Fibroblast of peridontal ligament (primary cell): Measurements from ENCODE around the gene APCDD1.
A peak's percentile ranks its signal among the peaks of the same experiment; 100 is the strongest.
"Not testable (repeated sequence)": the region's sequence is repeated elsewhere in the genome, so short reads cannot be mapped to it uniquely, and the experiment has no call there.

Source experiments
- DNase-seq: peaks from one replicate; pipeline ENCODE4 v3.0.0-alpha.2; 2010; ENCODE audit errors: extremely low read depth

Gene APCDD1

GRCh38 chr18:10490401-10491165 is 36.1 kb downstream of the APCDD1 start:
- DNase-seq, result no peak

DNA sequence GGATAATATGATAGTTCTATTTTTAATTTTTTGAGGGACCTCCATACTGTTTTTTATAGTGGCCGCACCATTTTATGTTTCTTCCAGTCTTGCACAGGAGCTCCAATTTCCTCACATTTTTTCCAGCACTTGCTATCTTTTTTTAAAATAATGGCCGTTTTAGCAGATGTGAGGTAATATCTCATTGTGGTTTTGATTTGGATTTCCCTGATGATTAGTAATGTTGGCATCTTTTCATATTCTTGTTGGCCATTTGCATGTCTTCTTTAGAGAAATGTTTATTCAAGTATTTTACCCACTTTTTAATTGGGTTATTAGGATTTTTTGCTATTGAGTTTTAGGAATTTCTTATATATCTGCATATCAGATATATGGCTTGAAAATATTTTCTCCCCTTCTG is 41.5 kb downstream of the APCDD1 start:
- no peak for DNase-seq

GRCh38 chr18:10497206-10497749 is 42.8 kb downstream of the APCDD1 start:
- peak; percentile 29 for DNase-seq

DNA sequence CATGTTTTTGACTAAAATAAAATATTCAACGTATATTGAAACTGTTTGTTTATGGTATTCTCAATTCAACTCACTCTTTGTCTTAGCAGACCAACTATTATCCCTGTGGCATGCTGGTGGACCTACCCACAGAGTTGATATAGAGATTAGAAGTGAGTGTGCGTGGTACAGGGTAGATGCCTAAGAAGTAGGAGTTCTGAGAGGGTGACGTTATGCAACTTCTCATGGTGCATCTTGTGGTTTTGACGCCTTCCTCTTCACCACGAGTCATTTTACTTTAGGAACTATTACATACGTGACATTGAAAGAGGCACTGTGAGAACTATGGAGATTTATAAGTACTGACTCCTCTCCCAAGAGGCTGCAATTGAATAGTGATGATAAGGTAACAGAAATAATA is 44.8 kb downstream of the APCDD1 start:
- DNase-seq, result no peak

- no peak for DNase-seq
These were observed 45.6 kb downstream of the APCDD1 start for GRCh38 chr18:10500038-10500437.

DNA sequence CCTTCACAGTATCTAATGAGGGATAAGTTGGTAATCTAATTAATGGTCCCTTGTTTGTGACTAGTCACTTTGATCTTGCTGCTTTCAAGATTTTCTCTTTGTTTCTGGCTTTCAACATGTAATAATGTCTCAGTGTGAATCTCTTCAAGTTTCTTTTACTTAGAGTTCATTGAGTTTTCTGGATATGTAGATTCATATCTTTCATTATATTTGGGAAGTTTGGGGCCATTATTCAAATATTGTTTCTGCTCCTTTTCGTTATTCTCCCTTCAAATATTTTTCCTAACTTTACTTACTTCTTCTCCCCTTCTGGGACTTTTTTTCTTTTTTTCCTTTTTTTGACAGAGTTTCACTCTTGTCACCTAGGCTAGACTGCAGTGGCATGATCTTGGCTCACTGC is 50.3 kb downstream of the APCDD1 start:
- no peak for DNase-seq

DNA sequence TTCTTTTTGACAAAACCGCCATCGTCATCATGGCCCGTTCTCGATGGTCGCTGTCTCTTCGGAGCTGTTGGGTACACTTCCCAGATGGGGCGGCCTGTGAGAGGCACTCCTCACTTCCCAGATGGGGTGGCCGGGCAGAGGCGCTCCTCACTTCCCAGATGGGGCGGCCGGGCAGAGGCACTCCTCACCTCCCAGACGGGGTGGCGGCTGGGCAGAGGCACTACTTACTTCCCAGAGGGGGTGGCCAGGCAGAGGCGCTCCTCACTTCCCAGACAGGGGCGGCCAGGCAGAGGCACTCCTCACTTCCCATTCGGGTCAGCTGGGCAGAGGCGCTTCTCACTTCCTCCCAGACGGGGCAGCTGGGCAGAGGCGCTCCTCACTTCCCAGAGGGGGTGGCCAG is 51.5 kb downstream of the APCDD1 start:
- DNase-seq, result not testable (repeated sequence)

DNA sequence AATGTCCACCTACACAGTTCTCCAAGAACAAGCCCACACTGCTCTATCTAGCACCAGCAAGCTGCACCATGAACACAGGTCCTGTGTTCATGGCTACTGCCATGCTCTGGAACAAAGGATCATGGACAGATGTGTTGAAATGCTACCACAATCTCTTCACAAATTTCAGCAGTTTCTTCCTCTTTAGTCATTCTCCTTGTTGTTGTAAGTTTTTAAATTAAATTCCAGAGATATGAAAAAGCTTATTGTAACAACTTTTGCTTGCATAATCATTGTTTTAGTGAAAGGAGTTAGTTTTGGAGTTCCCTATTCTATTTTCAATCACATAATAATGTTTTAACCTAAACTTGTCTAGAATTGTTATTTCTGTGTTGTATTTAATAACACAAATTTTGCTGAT is 54.2 kb downstream of the APCDD1 start:
- no peak for DNase-seq

DNA sequence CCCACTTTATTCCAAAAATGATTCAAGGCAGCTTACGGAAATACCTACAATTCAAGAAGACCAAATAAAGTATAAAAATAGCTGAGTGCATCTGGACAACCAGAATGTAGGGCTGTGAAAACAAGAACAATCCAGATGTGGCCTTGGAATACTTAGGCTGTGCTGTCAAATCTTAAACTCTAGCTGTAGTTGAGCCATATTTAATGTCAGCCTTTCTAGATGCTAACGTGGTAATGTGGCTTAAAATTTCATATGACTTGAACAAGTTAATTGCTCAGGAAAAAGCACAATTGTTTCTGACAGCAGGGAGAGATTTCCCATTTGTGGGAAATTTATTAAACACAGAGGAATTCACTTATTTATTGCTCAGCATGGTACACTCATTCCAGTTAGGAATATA is 56.8 kb downstream of the APCDD1 start:
- no peak for DNase-seq

DNA sequence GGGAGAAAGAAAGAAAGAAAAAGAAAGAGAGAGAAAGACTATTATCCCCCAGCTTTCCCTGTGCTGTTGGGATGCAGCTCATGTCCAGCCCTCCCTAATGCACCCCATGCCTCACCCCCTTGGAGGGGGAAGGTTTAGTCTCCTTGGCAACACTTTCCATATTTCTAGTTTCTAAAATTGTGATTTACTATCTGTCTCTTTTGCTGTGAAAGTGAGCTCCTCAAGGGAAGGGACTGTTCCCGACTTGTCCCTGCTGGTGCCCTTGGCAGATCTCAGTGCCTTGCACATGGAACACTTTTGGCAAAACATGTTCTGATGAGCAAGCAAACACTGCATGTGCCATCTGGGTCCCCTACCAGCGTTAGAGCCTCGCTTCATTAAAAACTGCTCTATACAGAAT is 59.6 kb downstream of the APCDD1 start:
- DNase-seq, result no peak

- DNase-seq, result no peak
These were observed 60.2 kb downstream of the APCDD1 start for GRCh38 chr18:10514601-10515000.

GRCh38 chr18:10515456-10515855 is 61.0 kb downstream of the APCDD1 start:
- no peak for DNase-seq

GRCh38 chr18:10516078-10516477 is 61.6 kb downstream of the APCDD1 start:
- DNase-seq, result no peak

DNA sequence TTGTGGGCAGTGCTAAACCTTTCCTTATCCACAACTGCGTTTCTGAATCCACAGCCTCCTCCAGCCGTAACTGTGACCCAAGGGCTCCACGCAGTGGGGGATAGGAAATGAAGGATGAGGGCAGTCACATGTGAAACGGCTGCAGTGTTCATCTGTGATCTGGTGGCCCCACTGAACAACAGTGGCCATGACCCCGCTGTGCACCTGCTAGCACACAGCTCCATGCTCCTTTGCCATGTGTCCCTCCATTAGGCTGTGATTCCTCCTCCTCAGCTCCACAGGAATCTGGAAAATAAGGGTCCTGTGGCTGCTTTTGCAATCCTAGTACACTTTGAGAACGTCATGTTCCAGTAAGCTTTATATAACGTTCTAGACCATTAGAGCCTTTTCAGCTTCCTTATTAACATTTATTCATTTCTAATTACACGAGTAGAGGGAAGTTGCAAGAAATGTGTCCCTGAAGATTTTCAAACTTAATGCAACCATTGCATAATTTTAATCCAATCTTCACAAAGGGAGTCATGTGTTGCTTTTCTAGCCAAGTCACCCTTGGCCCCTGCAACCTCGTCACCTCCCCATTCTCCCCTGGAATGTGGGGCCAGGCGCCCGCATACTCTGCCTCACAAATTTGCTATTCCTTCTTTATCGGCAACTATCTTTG is 64.3 kb downstream of the APCDD1 start:
- peak; percentile 60 for DNase-seq

- peak; percentile 18 for DNase-seq
These were observed 64.9 kb downstream of the APCDD1 start for GRCh38 chr18:10519366-10519765.

- DNase-seq, result peak; percentile 99
These were observed 65.8 kb downstream of the APCDD1 start for GRCh38 chr18:10519999-10520935.

- no peak for DNase-seq
These were observed 67.1 kb downstream of the APCDD1 start for GRCh38 chr18:10521566-10521965.

DNA sequence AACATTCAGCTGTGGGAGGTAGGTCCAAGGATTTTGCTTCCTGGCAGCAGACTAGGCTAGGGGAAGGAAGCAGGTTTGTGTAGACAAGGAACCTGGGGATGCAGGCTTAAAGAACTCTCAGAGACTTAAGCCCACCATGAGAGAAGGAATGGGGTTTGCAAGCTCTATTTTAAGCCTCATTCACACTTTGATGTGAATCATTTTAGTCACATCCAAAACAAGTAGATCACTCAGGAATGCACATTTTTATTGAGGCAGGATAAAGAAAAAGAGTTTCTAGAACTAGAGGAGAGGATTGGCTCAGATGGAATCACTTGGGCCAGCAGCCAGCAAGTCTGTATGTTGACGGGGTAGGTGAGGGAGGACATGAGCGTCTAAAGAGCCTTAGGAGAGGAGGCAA is 68.1 kb downstream of the APCDD1 start:
- DNase-seq, result no peak

DNA sequence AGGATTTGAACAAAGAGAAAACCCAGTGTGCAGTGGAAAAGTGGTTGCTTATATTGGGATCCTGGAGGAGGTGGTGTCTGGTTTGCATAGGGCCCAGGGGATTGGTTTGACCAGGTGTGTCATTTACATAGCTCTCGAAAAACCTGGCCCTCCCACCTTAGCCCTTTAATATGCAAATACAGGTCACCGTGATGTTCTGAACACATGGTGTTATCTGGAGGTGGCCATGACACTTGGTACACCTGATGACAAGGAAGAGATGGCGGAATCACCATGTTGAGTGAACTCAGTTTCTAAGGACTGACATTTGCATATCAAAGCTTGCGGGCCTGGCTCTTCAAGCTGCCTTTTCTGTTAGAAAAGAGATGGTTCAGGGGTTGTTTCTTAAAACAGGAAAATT is 69.1 kb downstream of the APCDD1 start:
- no peak for DNase-seq

DNA sequence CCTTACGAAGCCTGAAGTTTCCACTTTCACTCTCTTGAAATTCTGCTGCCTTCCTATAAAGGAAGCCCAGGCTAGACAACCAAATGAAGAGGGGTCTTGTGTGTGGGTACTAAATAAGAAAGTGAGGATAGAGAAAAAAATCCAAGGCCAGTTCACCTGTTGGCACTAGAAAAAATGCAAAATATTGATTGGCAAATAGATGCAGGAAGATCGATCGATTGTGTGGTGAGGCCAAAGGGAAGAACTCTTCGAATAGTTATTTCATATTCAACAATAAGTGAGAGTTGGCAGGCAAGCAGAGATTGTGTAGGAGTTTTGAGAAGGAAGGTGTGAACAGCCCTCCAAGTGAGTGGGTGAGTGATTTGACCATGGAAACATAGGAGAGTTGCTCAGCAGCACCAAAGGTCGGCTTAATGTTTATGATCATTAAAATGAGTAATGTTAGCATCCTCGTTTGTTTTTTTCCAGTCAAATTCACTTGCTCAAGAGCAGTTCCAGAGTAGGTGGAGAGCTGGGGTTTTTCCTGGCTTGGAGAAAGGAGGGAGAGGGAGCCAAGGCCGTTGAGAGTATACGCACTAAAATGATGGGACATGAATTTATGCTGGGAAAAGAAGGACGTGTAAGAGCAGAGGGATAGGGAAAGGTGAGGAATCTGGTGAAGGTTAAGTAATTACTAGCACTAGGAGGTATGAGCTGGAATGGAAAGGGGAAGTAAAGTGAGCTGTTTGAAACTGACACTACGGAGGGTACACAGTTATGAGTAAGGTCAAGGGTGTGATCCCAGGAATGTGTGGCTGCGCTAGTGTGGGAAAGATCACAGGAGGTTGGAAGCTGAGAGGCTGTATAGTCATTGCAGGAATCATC is 70.3 kb downstream of the APCDD1 start:
- DNase-seq, result no peak

DNA sequence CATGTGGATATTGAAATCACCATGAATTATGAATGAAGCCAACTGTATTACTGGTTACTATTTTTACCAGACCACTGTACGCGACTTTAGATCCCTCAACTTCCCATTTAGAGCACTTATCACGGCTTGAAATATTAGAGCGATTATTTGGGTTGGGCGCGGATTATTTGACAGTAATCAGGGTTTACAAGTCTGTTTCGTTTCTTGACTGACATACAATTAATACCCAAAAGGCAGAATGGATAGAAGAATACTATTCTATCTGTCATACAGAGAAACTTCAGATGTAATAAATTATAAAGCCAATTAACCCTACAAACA is 70.9 kb downstream of the APCDD1 start:
- no peak for DNase-seq
